MCF 10A (cell line): Measurements from ENCODE around the gene TULP4. TPM values are rescaled to one million over a fixed set of nuclear protein-coding genes. Genes with fewer than 3 reads are reported as not detected.

Experiments
- BruUV-seq: library from RNA; stranded (reverse); fragments of 400-500 nt; replicated peaks from 2 replicates; lab custom pipeline; 2021; lab: Mats Ljungman, UMichigan
- CTCF ChIA-PET: fragments of 300-600 bp; sonication (Branson Sonifier 250); formaldehyde crosslinking; extraction: SDS; loops from one replicate; lab custom pipeline; 2021; ENCODE audit warnings: antibody characterized with exemption, inconsistent platforms; lab: Yijun Ruan, JAX
- POLR2A ChIA-PET: fragments of 300-600, 350-650 bp; sonication (Branson Sonifier 250); formaldehyde crosslinking; extraction: SDS; loops from one replicate; lab custom pipeline; 2020; ENCODE audit warnings: antibody characterized with exemption, inconsistent platforms; lab: Yijun Ruan, JAX
- DNase-seq: peaks from one replicate; pipeline ENCODE4 v3.0.0-alpha.2; 2018; ENCODE audit not compliant: unreplicated experiment
- H3K27ac Mint-ChIP-seq: one replicate; pipeline ENCODE4 v1.8.0; 2022; ENCODE audit warnings: mild to moderate bottlenecking, low read depth, mixed read lengths; ENCODE audit not compliant: unreplicated experiment
- H3K27me3 Mint-ChIP-seq: one replicate; pipeline ENCODE4 v1.8.0; 2022; ENCODE audit warnings: mixed read lengths; ENCODE audit not compliant: insufficient read depth, unreplicated experiment
- H3K36me3 Mint-ChIP-seq: one replicate; pipeline ENCODE4 v1.8.0; 2022; ENCODE audit warnings: mild to moderate bottlenecking, moderate library complexity, mixed read lengths; ENCODE audit not compliant: insufficient read depth, unreplicated experiment
- H3K4me1 Mint-ChIP-seq: one replicate; pipeline ENCODE4 v1.8.0; 2022; ENCODE audit warnings: mixed read lengths; ENCODE audit not compliant: insufficient read depth, unreplicated experiment
- H3K4me3 Mint-ChIP-seq: one replicate; pipeline ENCODE4 v1.8.0; 2022; ENCODE audit warnings: mild to moderate bottlenecking, moderate library complexity, mixed read lengths; ENCODE audit not compliant: unreplicated experiment
- H3K9me3 Mint-ChIP-seq: one replicate; pipeline ENCODE4 v1.8.0; 2022; ENCODE audit warnings: mixed read lengths; ENCODE audit not compliant: unreplicated experiment
- intact Hi-C: fragments of 100-400 bp; cut with micrococcal nuclease; formaldehyde crosslinking; loops from 2 replicates; pipeline ENCODE4 v1.14.1; 2022
- total RNA-seq: library from RNA; stranded (reverse); gene quantifications from 2 replicates; pipeline ENCODE4 v1.2.3, GENCODE V29; 2022
- TF ChIP-seq, protein P1 (sequence below): fragments of 200-600 bp; IDR thresholded peaks from one replicate; pipeline ENCODE4 v1.8.0; 2022; ENCODE audit warnings: antibody characterized with exemption, mild to moderate bottlenecking; ENCODE audit not compliant: unreplicated experiment

Gene TULP4
- total RNA-seq, 1 experiment from 2014 or later, result 64.2 TPM

DNA sequence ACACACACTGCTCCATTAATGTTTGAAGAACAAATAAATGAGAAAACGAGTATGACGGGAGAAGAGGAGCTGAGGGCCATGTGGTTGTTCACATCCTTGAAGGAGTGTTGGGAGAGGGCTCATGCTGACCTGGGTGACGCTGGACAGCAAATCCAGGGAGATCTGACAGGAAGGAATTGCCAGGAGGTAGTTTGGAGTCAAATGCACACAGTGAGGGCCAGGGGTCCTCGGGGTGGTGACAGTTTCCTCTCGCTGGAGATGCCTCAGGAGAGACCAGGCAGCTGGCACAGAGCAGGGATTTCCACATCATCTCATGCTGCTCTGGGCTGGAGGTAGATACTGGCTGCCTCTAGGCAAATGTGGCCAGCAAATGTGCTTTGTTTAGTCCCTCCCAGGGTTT is 245.7 kb downstream of the TULP4 start:
- ChIA-PET POLR2A (interaction anchor here (0.6 to 1.2 kb wide), 3 partner anchors 10 to 339 kb away, joined by 3 read pairs; no protein-coding TSS in a partner anchor), CTCF (interaction anchor here (0.6 to 2.2 kb wide), 7 partner anchors 102 to 586 kb away, joined by 3 to 6 read pairs (median 3); no protein-coding TSS in a partner anchor)

DNA sequence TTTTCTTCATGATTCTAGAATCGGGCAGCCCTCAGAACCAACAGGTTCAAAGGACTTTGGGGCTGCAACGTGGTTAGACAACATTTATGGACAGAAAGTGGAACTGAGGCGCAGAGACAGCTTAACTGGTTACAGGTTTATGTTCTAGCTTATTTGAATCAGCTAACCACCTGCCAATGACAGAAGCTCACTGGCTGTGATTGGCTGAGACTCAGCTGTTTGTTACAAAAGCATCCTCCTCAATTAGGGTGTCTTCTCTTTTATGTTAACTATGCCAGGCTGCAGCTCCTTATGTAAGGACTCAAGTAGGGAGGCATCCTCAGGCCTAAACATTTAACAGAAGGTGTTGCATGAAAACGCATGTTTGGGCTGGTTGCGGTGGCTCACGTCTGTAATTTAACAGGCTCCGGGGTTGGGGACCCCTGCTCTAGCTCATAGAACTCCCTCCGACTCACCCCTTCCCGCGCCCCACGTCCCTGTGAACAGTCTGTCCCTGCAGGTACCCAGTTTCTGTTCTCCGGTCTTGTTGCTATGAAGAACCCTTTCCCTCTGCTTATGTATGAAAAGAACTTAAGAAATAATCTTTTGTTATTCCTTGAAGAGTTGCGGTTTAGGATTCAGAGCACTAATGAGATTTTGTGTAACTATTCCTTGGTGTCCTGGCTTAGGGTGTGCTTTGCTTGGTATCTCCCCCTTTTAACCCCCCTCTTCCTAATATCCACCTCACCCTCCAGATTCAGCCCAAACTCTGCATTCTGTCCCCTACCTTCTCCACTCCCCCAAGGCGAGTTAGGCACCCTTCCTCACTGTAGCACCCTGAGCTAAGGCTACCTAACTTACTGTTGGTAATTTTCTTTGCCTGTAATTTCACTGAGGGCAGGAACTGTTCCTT is 246.4 kb downstream of the TULP4 start:
- Mint-ChIP-seq H3K9me3 (no peaks in the 10 kb centered on the region), H3K36me3 (peaks cover 7% of the 10 kb centered on the region), H3K27ac (no peak overlapping the region), H3K4me1 (peaks cover 17% of the 10 kb centered on the region), H3K27me3 (peaks cover 21% of the 10 kb centered on the region), H3K4me3 (peak overlapping the region; percentile 88)
- ChIA-PET CTCF (interaction anchor here (0.6 to 2.2 kb wide), 10 partner anchors 40 to 345 kb away, joined by 3 to 6 read pairs (median 3); no protein-coding TSS in a partner anchor), POLR2A (interaction anchor here (0.6 to 2.4 kb wide), 9 partner anchors 7 to 338 kb away, joined by 3 to 15 read pairs (median 3); partner anchors contain the start of gene DYNLT1)
- TF ChIP-seq, protein P1, sequence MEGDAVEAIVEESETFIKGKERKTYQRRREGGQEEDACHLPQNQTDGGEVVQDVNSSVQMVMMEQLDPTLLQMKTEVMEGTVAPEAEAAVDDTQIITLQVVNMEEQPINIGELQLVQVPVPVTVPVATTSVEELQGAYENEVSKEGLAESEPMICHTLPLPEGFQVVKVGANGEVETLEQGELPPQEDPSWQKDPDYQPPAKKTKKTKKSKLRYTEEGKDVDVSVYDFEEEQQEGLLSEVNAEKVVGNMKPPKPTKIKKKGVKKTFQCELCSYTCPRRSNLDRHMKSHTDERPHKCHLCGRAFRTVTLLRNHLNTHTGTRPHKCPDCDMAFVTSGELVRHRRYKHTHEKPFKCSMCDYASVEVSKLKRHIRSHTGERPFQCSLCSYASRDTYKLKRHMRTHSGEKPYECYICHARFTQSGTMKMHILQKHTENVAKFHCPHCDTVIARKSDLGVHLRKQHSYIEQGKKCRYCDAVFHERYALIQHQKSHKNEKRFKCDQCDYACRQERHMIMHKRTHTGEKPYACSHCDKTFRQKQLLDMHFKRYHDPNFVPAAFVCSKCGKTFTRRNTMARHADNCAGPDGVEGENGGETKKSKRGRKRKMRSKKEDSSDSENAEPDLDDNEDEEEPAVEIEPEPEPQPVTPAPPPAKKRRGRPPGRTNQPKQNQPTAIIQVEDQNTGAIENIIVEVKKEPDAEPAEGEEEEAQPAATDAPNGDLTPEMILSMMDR, result no peak
- DNase-seq, result no peak
- intact Hi-C loops, result no loop called here
- no TSS peak for BruUV-seq

More for the DNA sequence above, 245.7 kb downstream of the TULP4 start:
- DNase-seq, result no peak
- TF ChIP-seq, protein P1, result no peak
- Mint-ChIP-seq H3K9me3 (no peaks in the 10 kb centered on the region), H3K4me1 (peaks cover 17% of the 10 kb centered on the region), H3K4me3 (no peak overlapping the region), H3K27ac (no peak overlapping the region), H3K36me3 (peaks cover 7% of the 10 kb centered on the region), H3K27me3 (peaks cover 21% of the 10 kb centered on the region)
- BruUV-seq, result no TSS peak
- intact Hi-C loops, result no loop called here

DNA sequence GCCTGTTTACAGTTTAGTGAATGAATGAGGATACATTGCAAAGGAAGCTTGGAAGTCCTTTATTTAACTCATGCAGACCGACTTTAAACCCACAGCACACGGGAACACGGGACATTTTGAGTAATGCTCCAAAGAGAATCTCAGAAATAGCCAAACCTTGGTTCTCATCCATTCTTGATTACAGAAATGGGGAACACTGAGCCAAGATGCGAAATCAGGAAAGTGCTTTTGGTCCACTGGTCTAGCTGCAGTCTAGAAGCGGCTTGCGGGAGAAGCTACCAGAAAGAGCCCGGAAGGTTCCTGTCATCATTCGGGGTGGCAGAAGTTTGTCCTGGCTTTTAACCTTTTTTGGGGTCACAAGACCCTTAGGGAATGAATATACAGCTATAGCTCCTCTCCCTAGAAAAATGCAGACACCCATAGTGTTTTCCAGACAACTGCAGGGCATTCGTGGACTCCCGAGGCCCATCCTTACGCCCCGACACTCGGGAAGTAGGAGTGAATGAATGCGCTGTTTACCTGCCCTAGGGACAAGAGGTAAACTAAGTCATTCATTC is 247.2 kb downstream of the TULP4 start:
- H3K4me3 Mint-ChIP-seq, result peak overlapping the region; percentile 88
- TF ChIP-seq, protein P1, result no peak
- intact Hi-C loops, result no loop called here
- peak overlapping the region; percentile 27 for H3K27ac Mint-ChIP-seq
- no peak for DNase-seq
- no peaks in the 10 kb centered on the region for H3K9me3 Mint-ChIP-seq
- peaks cover 17% of the 10 kb centered on the region for H3K4me1 Mint-ChIP-seq
- ChIA-PET POLR2A (interaction anchor here (0.7 to 2.4 kb wide), 12 partner anchors 8 to 370 kb away, joined by 3 to 15 read pairs (median 3); partner anchors contain the start of gene DYNLT1), CTCF (interaction anchor here (0.6 to 2.2 kb wide), 5 partner anchors 41 to 340 kb away, joined by 3 to 6 read pairs (median 4); no protein-coding TSS in a partner anchor)
- TSS peak; percentile 96 for BruUV-seq
- H3K27me3 Mint-ChIP-seq, result peaks cover 21% of the 10 kb centered on the region
- H3K36me3 Mint-ChIP-seq, result peaks cover 7% of the 10 kb centered on the region
